ENCODE measurements around the gene ZPBP2.

The ZPBP2 gene

GRCh38 chr17:39915559-39915958 lies 47.6 kb downstream of the ZPBP2 start:
- no peak for DNase-seq

DNA sequence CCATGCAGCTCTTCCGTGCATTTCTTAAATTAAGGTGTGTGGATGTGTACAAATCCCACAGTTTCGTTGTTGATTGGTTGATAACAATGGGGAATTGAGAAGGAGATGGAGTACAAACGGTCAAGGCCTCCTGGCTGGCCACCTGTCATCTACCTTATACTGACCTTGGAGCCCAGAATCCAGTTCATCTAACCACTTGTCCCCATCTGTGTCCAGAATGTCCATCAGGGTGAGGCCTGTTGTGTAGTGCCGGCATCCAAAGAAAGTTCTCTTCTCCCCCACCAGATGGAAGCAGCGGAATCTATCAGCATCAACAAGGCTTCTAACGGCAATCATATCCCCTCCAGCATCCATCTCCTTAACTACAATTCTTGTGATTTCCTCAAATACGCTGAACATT lies 48.9 kb downstream of the ZPBP2 start:
- no peak for DNase-seq

- no peak for DNase-seq
Measured at GRCh38 chr17:39919087-39919683, 51.2 kb downstream of the ZPBP2 start.

DNA sequence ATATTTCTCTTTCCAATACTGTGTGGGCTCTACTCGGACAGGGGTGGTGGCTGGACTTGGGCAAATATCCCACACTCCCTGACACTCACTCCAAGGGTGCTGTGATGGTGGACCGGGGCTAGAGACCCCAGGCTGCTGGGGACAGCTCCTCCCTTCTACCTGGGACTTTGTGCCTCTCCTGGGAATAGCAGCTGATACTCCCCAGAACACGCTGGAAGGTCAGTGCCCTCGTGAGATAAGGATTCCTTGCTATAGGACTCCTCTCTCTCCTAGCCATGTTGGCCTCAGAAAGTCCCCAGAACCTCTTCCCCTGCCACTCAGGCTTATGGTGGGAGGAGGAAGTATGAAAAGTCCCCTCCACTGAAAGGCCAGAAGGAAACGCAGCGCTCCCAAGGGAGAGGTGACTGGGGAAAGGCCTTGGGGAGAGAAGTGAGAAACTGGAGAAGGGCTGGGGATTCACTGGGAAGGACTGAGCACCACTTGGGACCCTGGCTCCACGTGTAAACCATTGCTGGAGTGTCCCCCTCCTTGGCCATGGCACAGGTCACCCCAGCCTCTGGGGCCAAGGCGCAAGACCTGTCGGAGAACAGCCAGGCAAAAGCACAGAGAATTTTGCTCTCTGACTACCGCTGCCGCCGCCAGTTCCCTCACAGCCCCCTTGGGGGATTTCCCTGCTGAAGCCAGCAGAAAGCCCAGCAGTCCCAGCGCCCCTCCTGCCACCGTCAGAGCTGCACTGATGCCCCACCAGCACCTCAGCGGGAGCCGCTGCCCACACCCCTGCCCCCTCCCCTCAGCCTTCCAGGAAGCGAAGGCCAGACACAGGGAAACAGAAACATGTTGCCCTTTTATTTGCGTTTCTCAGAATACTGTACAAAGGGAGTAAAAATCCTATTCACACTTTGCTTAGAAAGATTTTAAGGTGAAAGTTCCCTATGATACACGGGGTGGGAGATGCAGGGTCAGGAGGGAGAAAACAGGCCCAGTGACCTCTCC lies 52.5 kb downstream of the ZPBP2 start:
- DNase-seq = peak; percentile 65

DNA sequence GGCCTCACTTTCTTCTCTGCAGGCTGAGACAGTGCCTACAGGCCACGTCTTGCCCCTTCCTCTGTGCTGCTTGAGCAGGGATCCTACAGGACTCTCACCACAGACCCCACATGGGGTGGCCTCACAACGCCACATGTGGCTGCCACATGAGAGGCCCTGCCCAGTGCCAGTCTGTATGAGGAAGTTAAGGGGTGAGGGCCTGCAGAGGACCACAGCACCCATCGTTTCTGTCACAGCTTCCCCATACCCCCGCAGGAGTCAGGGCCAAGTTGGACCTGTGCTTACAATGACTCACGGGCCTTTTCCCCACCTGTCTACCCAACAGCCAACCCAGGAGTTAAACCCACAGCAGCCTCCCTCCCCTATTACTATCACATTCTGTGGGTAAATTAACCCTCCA lies 53.3 kb downstream of the ZPBP2 start:
- peak; percentile 35 for DNase-seq

DNA sequence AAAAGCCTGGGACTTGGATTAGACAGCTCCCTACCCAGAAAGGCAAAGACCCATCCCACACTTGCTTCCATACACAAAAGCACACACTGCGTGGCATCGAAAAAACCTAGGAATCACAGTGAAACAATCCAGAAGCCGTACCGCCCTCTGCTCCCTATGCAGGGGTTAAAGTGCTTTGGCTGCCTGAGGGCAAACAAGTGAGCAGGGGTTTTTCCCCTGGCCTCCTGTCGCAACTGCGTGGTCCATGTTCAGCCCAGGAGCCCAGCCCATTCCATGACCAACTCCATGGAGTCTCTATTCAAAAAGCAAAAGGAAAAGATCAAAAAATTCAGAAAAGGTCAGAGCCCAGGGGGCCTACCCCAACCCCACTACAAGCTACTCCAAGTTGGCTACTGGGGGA lies 54.0 kb downstream of the ZPBP2 start:
- no peak for DNase-seq

DNA sequence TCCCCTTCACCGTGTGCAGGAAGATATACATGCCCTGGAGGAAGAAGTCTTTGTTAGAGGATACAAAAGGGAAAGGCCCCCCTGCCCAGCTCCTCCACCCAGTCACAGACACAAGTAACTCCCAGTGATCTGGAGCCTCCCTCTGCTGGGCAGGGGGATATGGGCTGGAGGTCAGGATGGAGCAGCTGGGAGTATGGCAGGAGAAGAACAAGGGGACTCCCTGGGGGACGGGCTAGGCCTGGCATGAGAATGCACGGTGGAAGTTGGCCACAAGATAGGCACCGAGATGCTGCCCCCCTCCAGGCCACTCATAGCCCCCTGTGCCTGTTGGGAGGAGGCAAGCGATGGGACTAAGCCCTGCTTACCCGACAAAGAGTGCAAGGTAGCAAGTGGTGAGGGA lies 55.2 kb downstream of the ZPBP2 start:
- DNase-seq = no peak

- no peak for DNase-seq
Measured at GRCh38 chr17:39923836-39924690, 56.1 kb downstream of the ZPBP2 start.

- no peak for DNase-seq
Measured at GRCh38 chr17:39924691-39925055, 56.7 kb downstream of the ZPBP2 start.

DNA sequence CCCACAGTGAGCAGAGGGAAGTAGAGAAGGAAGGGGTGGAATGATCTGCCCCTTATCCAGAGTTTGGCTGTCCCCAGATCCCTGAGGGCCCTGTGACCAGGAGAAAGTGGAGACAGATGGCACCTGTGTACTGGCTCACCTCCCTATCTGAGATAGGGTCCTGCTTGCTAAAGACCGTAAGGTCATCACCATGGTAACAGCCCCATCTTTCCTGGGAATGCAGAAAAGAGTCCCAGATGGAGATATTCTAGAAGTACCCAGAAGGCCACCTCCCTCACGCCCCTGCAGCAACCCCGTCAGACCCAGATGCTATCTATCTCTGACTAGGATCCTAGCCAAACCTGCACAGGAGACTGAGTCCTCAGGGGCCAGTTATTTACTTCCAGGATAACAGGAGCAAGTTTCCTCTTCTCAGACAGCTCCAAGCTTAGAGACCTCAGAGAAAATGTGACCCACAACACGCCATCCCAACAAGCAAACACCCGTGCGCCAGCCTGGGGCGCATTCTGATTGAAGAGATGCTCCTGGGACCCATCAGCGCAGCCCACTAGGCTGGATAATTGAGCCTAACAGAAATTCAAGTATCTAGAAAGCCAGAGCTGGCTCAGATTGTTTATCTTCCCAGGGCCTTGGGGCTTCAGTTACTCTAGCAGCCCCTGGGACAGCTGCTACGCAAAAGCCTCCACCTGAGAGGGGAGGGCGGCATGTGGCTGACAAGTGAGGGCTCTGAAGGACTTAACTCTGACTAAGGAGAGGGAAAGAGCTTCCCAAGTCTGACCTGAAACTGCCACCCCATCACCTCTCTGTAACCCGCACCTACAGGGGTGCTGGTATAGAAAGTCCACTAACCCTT lies 57.5 kb downstream of the ZPBP2 start:
- DNase-seq = no peak

DNA sequence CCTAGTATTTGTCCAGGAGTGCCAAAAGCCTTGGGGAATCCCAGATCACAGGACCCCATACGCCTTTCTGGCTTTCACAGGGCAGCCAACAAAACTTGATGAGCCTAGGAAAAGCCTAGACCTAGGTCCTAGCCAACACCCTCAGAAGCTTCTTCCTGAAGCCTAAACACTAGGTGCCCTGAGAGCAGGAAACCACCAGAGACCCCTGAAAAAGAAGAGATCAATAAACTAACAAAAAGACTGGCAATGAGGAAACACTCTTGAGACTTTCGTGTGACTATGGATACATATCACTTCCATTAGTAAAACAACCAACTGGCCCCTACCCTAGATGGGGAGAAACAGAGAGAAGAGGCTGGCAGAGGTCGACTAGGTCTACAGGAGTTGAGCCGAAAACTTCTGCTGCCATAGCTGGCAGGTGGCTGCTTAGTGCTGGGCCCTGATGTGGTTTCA lies 58.2 kb downstream of the ZPBP2 start:
- no peak for DNase-seq

DNA sequence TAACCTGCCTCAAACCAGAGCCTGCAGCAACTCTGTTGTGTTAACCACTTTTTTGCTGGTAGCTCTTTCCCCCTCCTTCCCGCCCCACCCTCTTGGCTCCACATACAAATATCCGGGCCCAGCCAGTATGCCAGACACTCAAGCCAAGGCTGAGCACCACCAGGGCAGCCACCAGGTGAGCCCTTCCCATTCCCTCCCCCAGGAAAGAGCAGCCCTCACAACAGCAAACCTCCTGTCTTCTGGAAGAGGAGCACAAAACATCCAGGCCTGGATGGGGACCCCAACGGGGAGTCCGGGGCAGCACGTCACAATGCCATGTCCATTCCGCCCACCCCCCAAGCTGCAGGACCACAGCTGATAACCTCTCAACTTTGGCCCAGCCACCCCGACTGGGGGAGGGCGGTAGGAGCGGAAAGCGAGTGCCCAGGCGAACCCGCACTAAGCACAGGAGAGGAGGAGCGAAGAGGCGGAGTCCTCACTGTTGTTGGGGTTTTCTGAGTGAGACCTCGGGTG lies 58.6 kb downstream of the ZPBP2 start:
- DNase-seq = peak; percentile 64
